Esophagus muscularis mucosa (tissue), 4 donors: ENCODE data around the gene CNKSR2. TPM values are rescaled to one million over a fixed set of nuclear protein-coding genes. Genes with fewer than 3 reads are reported as not detected.

Source experiments
- DNase-seq: peaks from one replicate; pipeline ENCODE4 v3.0.0-alpha.2; 2017; ENCODE audit errors: extremely low spot score
- H3K27ac ChIP-seq, 4 donors: fragments of 200-600 bp; sonication (generic); replicated peaks in 1 of 4; 1 replicate in 3 of 4; 2 replicates in 1 of 4; pipeline ENCODE4 v1.5.1; 2016 to 2019; ENCODE audit warnings: mild to moderate bottlenecking in 1 of 4
- H3K27me3 ChIP-seq, 4 donors: fragments of 200-600 bp; sonication (generic); one replicate each; pipeline versions ENCODE4 v1.5.1 to v1.6.0; 2016 to 2019
- H3K36me3 ChIP-seq, 4 donors: fragments of 200-600 bp; sonication (generic); one replicate each; pipeline ENCODE4 v1.5.1; 2016 to 2019
- H3K4me1 ChIP-seq, 4 donors: fragments of 200-600 bp; sonication (generic); one replicate each; pipeline ENCODE4 v1.5.1; 2016 to 2019
- H3K4me3 ChIP-seq, 4 donors: fragments of 200-600 bp; sonication (generic); 1 replicate in 2 of 4; 2 replicates in 2 of 4; pipeline ENCODE4 v1.5.1; 2016 to 2019; ENCODE audit warnings: mild to moderate bottlenecking in 4 of 4, moderate library complexity in 1 of 4
- H3K9me3 ChIP-seq, 4 donors: fragments of 200-600 bp; sonication (generic); 1 replicate in 3 of 4; 2 replicates in 1 of 4; pipeline ENCODE4 v1.5.1; 2016 to 2019
- EP300 ChIP-seq: sonication (generic); formaldehyde crosslinking; IDR thresholded peaks from one replicate; pipeline ENCODE4 v1.6.1; 2017; ENCODE audit warnings: antibody characterized with exemption
- POLR2A ChIP-seq: fragments of 450-650 bp; IDR thresholded peaks from one replicate; pipeline ENCODE4 v1.6.1; 2017; ENCODE audit warnings: antibody characterized with exemption, moderate library complexity, mild to moderate bottlenecking, low read depth
- POLR2AphosphoS5 ChIP-seq, 2 donors: sonication (generic); formaldehyde crosslinking; IDR thresholded peaks; one replicate each; pipeline ENCODE4 v1.6.1; 2017; ENCODE audit warnings: antibody characterized with exemption in 2 of 2
- WGBS: methylation state at CpG from one replicate; pipeline ENCODE4 v1.1.5; 2018; 5-methylcytosine and 5-hydroxymethylcytosine counted together
- intact Hi-C: fragments of 100-400 bp; cut with DNase I; formaldehyde crosslinking; loops from one replicate; pipeline ENCODE4 v1.15.1; 2023
- total RNA-seq, 4 donors: library from RNA; depleted of rRNA; stranded (reverse); fragments of >200 nt; gene quantifications; one replicate each; pipeline versions ENCODE4 v1.1.0 to v1.2.1, GENCODE V29; 2016
- TF ChIP-seq, protein P1 (sequence below), 3 experiments: fragments of 200-600 bp in 2 of 3; fragments of 450-650 bp in 1 of 3; sonication (generic) in 2 of 3; IDR thresholded peaks; one replicate each; pipeline ENCODE4 v1.5.1; 2017 to 2019; ENCODE audit warnings: antibody characterized with exemption in 3 of 3, mild to moderate bottlenecking in 2 of 3, moderate library complexity in 1 of 3

CNKSR2 gene
- total RNA-seq, 4 donors from 2014 or later: 7.4 to 14.1 (median 9.6) TPM

DNA sequence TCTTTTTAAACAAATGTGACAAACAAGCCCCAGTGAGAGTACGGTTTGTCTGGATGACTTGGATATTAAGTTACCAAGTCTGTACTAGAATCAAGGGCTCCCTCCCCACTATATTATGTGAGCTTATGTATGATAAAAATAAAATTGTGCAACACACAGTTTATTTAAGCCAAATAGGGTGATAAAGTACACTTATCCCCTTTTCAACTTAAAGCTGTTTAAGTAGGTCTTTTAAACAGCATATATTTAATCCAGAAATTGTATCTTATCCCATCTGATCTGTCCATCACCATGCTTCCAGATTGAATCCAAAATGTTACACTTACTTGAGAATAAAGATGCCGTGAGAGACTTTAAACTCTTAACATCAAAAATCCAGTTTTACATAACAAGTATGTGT lies 285.9 kb downstream of the CNKSR2 start:
- intact Hi-C loops: no loop called here
- peaks cover 0 to 14% (median 0%) of the 10 kb centered on the region in 4 donors for H3K4me1 ChIP-seq
- H3K4me3 ChIP-seq: no peak overlapping the region
- TF ChIP-seq EP300 (no peak), POLR2A (no peak), POLR2AphosphoS5 (IDR thresholded peaks at IDR 0.05) (no peak)
- TF ChIP-seq, protein P1, sequence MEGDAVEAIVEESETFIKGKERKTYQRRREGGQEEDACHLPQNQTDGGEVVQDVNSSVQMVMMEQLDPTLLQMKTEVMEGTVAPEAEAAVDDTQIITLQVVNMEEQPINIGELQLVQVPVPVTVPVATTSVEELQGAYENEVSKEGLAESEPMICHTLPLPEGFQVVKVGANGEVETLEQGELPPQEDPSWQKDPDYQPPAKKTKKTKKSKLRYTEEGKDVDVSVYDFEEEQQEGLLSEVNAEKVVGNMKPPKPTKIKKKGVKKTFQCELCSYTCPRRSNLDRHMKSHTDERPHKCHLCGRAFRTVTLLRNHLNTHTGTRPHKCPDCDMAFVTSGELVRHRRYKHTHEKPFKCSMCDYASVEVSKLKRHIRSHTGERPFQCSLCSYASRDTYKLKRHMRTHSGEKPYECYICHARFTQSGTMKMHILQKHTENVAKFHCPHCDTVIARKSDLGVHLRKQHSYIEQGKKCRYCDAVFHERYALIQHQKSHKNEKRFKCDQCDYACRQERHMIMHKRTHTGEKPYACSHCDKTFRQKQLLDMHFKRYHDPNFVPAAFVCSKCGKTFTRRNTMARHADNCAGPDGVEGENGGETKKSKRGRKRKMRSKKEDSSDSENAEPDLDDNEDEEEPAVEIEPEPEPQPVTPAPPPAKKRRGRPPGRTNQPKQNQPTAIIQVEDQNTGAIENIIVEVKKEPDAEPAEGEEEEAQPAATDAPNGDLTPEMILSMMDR (IDR thresholded peaks at IDR 0.05): no peak
- WGBS: 88% methylated on average over 2 of the region's 2 CpGs
- peaks cover 0 to 16% (median 0%) of the 10 kb centered on the region in 4 donors for H3K27me3 ChIP-seq
- no peaks in the 10 kb centered on the region for H3K36me3 ChIP-seq
- no peak for DNase-seq
- no peaks in the 10 kb centered on the region for H3K9me3 ChIP-seq
- no peak overlapping the region for H3K27ac ChIP-seq

DNA sequence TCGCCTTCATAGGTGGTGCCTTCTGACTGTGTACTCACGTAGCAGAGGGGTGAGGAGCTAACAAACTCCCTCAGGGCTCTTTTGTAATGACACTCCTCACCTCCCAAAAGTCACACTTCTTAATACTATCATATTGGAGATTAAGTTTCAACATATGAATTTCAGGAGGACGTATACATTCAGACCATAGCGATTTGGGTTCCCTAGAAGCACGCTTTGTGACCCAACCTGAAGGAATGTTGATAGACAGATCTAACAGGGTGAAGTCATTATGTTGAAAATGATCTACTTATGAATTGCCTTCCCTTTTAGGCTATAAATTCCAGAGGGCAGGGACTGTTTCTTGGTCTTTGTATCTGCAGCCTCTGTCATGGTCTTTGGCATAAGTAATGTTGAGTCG lies 287.1 kb downstream of the CNKSR2 start:
- no peaks in the 10 kb centered on the region for H3K36me3 ChIP-seq
- WGBS: 70% methylated on average over 6 of the region's 6 CpGs

DNA sequence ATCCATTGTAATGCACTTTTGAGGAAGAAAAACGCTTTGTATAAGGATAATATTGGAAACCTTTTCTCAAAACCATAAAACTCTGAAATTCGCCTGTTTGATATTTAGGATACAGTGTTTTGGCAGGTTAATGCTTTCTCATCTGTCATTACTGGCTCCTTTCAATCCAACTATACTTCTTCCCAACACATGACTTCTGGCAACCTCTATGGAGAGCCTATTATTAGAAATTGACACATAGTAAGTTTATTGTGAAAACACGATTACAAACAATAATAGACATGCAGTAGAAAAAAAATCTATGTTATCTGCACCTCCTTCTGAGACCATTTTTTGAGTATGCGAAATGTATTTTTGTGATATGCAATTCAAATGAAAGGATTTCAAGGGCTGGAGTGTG lies 288.5 kb downstream of the CNKSR2 start:
- TF ChIP-seq POLR2A (no peak), EP300 (no peak), POLR2AphosphoS5 (IDR thresholded peaks at IDR 0.05) (no peak)
- TF ChIP-seq, protein P1 (IDR thresholded peaks at IDR 0.05): no peak
- H3K27ac ChIP-seq: no peak overlapping the region
- intact Hi-C loops: no loop called here
- no peaks in the 10 kb centered on the region for H3K36me3 ChIP-seq
- no peak overlapping the region for H3K4me3 ChIP-seq
- H3K4me1 ChIP-seq: peaks cover 0 to 11% (median 0%) of the 10 kb centered on the region in 4 donors
- DNase-seq: no peak
- 68% methylated on average over 4 of the region's 4 CpGs for WGBS
- H3K27me3 ChIP-seq: peaks cover 0 to 10% (median 0%) of the 10 kb centered on the region in 4 donors
- H3K9me3 ChIP-seq: no peaks in the 10 kb centered on the region

More for the DNA sequence above, 287.1 kb downstream of the CNKSR2 start:
- intact Hi-C loops: no loop called here
- H3K27me3 ChIP-seq: peaks cover 0 to 16% (median 0%) of the 10 kb centered on the region in 4 donors
- no peak overlapping the region for H3K4me3 ChIP-seq
- no peak for TF ChIP-seq POLR2AphosphoS5 (IDR thresholded peaks at IDR 0.05)
- TF ChIP-seq, protein P1 (IDR thresholded peaks at IDR 0.05): no peak
- DNase-seq: no peak
- H3K27ac ChIP-seq: no peak overlapping the region
- H3K4me1 ChIP-seq: peaks cover 0 to 14% (median 0%) of the 10 kb centered on the region in 4 donors
- H3K9me3 ChIP-seq: no peaks in the 10 kb centered on the region

DNA sequence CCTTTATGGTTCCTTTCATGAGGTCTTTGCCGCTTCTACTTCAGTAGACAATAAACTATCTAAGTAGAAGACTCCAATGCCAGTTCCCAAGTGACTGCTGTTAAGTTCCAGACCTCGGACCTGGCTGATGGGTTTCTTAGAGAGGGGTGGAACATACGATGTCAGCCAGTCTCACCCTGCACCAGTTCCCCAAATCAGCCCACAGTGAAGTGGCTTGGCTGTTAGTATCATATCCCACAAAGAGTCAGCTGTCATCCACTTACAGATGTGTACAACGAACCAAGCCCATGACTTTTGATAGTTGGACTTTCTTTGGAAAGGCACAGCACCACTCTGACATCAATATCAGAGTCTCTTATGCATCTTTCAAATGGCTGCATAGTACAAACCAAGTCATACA lies 292.0 kb downstream of the CNKSR2 start:
- Histone ChIP-seq H3K9me3 (no peaks in the 10 kb centered on the region), H3K27ac (no peak overlapping the region), H3K36me3 (no peaks in the 10 kb centered on the region), H3K4me3 (no peak overlapping the region), H3K4me1 (no peaks in the 10 kb centered on the region), H3K27me3 (no peaks in the 10 kb centered on the region)
- TF ChIP-seq POLR2A: no peak
- intact Hi-C loops: no loop called here
- DNase-seq: no peak
- 78% methylated on average over 4 of the region's 4 CpGs for WGBS

- DNase-seq: no peak
- Histone ChIP-seq H3K4me3 (no peak overlapping the region), H3K9me3 (no peaks in the 10 kb centered on the region), H3K4me1 (no peaks in the 10 kb centered on the region), H3K27me3 (no peaks in the 10 kb centered on the region), H3K27ac (no peak overlapping the region), H3K36me3 (no peaks in the 10 kb centered on the region)
- 64% methylated on average over 4 of the region's 4 CpGs for WGBS
- TF ChIP-seq POLR2A (no peak), EP300 (no peak), POLR2AphosphoS5 (IDR thresholded peaks at IDR 0.05) (no peak)
- TF ChIP-seq, protein P1 (IDR thresholded peaks at IDR 0.05): no peak
- intact Hi-C loops: no loop called here
Observed at GRCh38 chrX:21666679-21667078, 292.5 kb downstream of the CNKSR2 start.
